ENCODE measurements around the gene LPAR2. TPM values are rescaled to one million over a fixed set of nuclear protein-coding genes. Genes with fewer than 3 reads are reported as not detected.

LPAR2 gene
- polyA plus RNA-seq, 1 of the 3 experiments (the other 2 are of a cell fraction): 4.5 TPM

- TF ChIP-seq RFX5 (IDR thresholded peaks at IDR 0.05; ENCODE audit: low read length) (no peak), TCF12 (IDR thresholded peaks at IDR 0.05) (no peak), CHD2 (IDR thresholded peaks at IDR 0.05; ENCODE audit: low read length, partially characterized antibody) (no peak), MXI1 (IDR thresholded peaks at IDR 0.05; ENCODE audit: low read depth, low read length) (no peak), ELF1 (IDR thresholded peaks at IDR 0.05) (no peak), SMC3 (IDR thresholded peaks at IDR 0.05; ENCODE audit: low read depth, low read length) (peak; percentile 66), MEF2A (IDR thresholded peaks at IDR 0.05; ENCODE audit: borderline replicate concordance, low read depth) (no peak), REST (IDR thresholded peaks at IDR 0.05; ENCODE audit: low read depth, low read length) (no peak)
These were observed 15.4 kb upstream of the LPAR2 start, which contains the start of gene GMIP (continued) for GRCh38 chr19:19643158-19644053.

- H3K4me1 ChIP-seq (ENCODE audit: control insufficient read depth in 1 of 2, insufficient read depth in 2 of 2, low read depth in 1 of 2, low read length in 1 of 2): peaks cover 0 to 8% of the 10 kb centered on the region in 2 experiments; a peak in 1 of 4 replicates
- peak overlapping the region in 1 of 2 experiments; percentile 75; a peak in 2 of 4 replicates for H3K27ac ChIP-seq (ENCODE audit: low read depth in 2 of 2, low read length in 1 of 2)
- no peaks in the 10 kb centered on the region for H3K9me3 ChIP-seq
- H3F3A ChIP-seq (replicated peaks; ENCODE audit: insufficient read depth): no peaks in the 10 kb centered on the region
- 27% methylated on average over 13 of the region's 16 CpGs for WGBS (ENCODE audit: low lambda C conversion rate)
- CTCF ChIA-PET: interaction anchor here (0.6 to 13.3 kb wide), 4 partner anchors 14 to 111 kb away, joined by 3 to 175 read pairs (median 16); partner anchors contain the start of gene YJEFN3
- peak; percentile 79 for DNase-seq
- POLR2A ChIA-PET: no interaction called here
- no peak for TF ChIP-seq TAF1 (IDR thresholded peaks at IDR 0.05; ENCODE audit: borderline replicate concordance, low read depth, low read length)
- peak; percentile 92 for TF ChIP-seq MXI1 (IDR thresholded peaks at IDR 0.05; ENCODE audit: low read depth, low read length)
- peak in 1 of 2 experiments; percentile 23; a peak in 1 of 4 replicates for TF ChIP-seq EP300 (IDR thresholded peaks at IDR 0.05; ENCODE audit: borderline replicate concordance in 1 of 2, low read depth in 1 of 2, low read length in 1 of 2)
- peak overlapping the region; percentile 88 for H2AFZ ChIP-seq (ENCODE audit: low read depth)
- H3K9ac ChIP-seq: peak overlapping the region; percentile 78
- H3K27me3 ChIP-seq (ENCODE audit: insufficient read depth): no peaks in the 10 kb centered on the region
- H3K36me3 ChIP-seq (replicated peaks in 1 of 2; ENCODE audit: control insufficient read depth in 1 of 2, insufficient read depth in 2 of 2, low read length in 1 of 2): peaks cover 0 to 30% of the 10 kb centered on the region in 2 experiments
- H4K20me1 ChIP-seq (ENCODE audit: insufficient read depth): no peaks in the 10 kb centered on the region
- H3K9me2 ChIP-seq: no peaks in the 10 kb centered on the region
- H3K79me2 ChIP-seq (ENCODE audit: insufficient read depth): no peaks in the 10 kb centered on the region
- peak overlapping the region; percentile 98 for H3K4me2 ChIP-seq
- peak overlapping the region; percentile 71 to 98 for H3K4me3 ChIP-seq (ENCODE audit: low read depth in 2 of 2, low read length in 1 of 2)
These were observed 14.6 kb upstream of the LPAR2 start for GRCh38 chr19:19642506-19643157.
